ENCODE results near the gene B9D1. TPM values are rescaled to one million over a fixed set of nuclear protein-coding genes. Genes with fewer than 3 reads are reported as not detected.

The B9D1 gene
- total and polyA plus RNA-seq, 4 donors = 23.5 to 47.9 (median 26.0) TPM

- Histone ChIP-seq H3K9ac (ENCODE audit: insufficient read depth in 1 of 2, low read length in 2 of 2) (no peak overlapping the region), H3K36me3 (ENCODE audit: control insufficient read depth in 4 of 4, insufficient read depth in 4 of 4, low read length in 4 of 4) (peaks cover 0 to 31% (median 24%) of the 10 kb centered on the region in 4 donors), H3K27ac (ENCODE audit: low read depth in 1 of 2, low read length in 1 of 2) (peak overlapping the region in 1 of 2 donors; percentile 61), H3K4me1 (ENCODE audit: control insufficient read depth in 5 of 5, insufficient read depth in 5 of 5, low read length in 5 of 5) (peaks cover 0 to 16% (median 5%) of the 10 kb centered on the region in 5 donors), H3K4me3 (no peak overlapping the region), H3K27me3 (ENCODE audit: control insufficient read depth in 3 of 3, insufficient read depth in 3 of 3, low read length in 2 of 3) (no peaks in the 10 kb centered on the region), H3K9me3 (ENCODE audit: control insufficient read depth in 4 of 4, insufficient read depth in 3 of 4, low read length in 3 of 4) (no peaks in the 10 kb centered on the region)
- no peak for DNase-seq
- ATAC-seq (ENCODE audit: insufficient read depth, low FRiP score) = no peak
- no peak for TF ChIP-seq CTCF (IDR thresholded peaks at IDR 0.05; ENCODE audit: control extremely low read depth, extremely low read depth)
- WGBS, 2 donors = 88 to 93% methylated on average over 5 of the region's 5 CpGs
Measured at GRCh38 chr17:19311016-19311415, 51.5 kb downstream of the B9D1 start.

GRCh38 chr17:19310151-19310550, 52.4 kb downstream of the B9D1 start:
- Histone ChIP-seq H3K4me1 (ENCODE audit: control insufficient read depth in 5 of 5, insufficient read depth in 5 of 5, low read length in 5 of 5) (peaks cover 0 to 22% (median 5%) of the 10 kb centered on the region in 5 donors), H3K9me3 (ENCODE audit: control insufficient read depth in 4 of 4, insufficient read depth in 3 of 4, low read length in 3 of 4) (no peaks in the 10 kb centered on the region), H3K27ac (ENCODE audit: low read depth in 1 of 2, low read length in 1 of 2) (no peak overlapping the region), H3K9ac (ENCODE audit: insufficient read depth in 1 of 2, low read length in 2 of 2) (no peak overlapping the region), H3K4me3 (no peak overlapping the region), H3K27me3 (ENCODE audit: control insufficient read depth in 3 of 3, insufficient read depth in 3 of 3, low read length in 2 of 3) (no peaks in the 10 kb centered on the region), H3K36me3 (ENCODE audit: control insufficient read depth in 4 of 4, insufficient read depth in 4 of 4, low read length in 4 of 4) (peaks cover 0 to 31% (median 24%) of the 10 kb centered on the region in 4 donors)
- WGBS, 2 donors = 88 to 93% methylated on average over 4 of the region's 4 CpGs
- no peak for ATAC-seq (ENCODE audit: insufficient read depth, low FRiP score)
- no peak for TF ChIP-seq CTCF (IDR thresholded peaks at IDR 0.05; ENCODE audit: control extremely low read depth, extremely low read depth)
- DNase-seq = no peak

GRCh38 chr17:19309701-19310100, 52.8 kb downstream of the B9D1 start:
- H3K4me1 ChIP-seq (ENCODE audit: control insufficient read depth in 5 of 5, insufficient read depth in 5 of 5, low read length in 5 of 5) = peaks cover 1 to 23% (median 5%) of the 10 kb centered on the region in 5 donors
- no peaks in the 10 kb centered on the region for H3K27me3 ChIP-seq (ENCODE audit: control insufficient read depth in 3 of 3, insufficient read depth in 3 of 3, low read length in 2 of 3)
- WGBS, 2 donors = 86 to 94% methylated on average over 5 of the region's 5 CpGs

More at GRCh38 chr17:19309701-19310100, 52.8 kb downstream of the B9D1 start:
- no peak overlapping the region for H3K9ac ChIP-seq (ENCODE audit: insufficient read depth in 1 of 2, low read length in 2 of 2)
- no peak overlapping the region for H3K4me3 ChIP-seq
- DNase-seq (no peak), ATAC-seq (ENCODE audit: insufficient read depth, low FRiP score) (no peak)
- peaks cover 0 to 31% (median 24%) of the 10 kb centered on the region in 4 donors for H3K36me3 ChIP-seq (ENCODE audit: control insufficient read depth in 4 of 4, insufficient read depth in 4 of 4, low read length in 4 of 4)
- no peak for TF ChIP-seq CTCF (IDR thresholded peaks at IDR 0.05; ENCODE audit: control extremely low read depth, extremely low read depth)
- H3K9me3 ChIP-seq (ENCODE audit: control insufficient read depth in 4 of 4, insufficient read depth in 3 of 4, low read length in 3 of 4) = no peaks in the 10 kb centered on the region
- H3K27ac ChIP-seq (ENCODE audit: low read depth in 1 of 2, low read length in 1 of 2) = no peak overlapping the region
